IMR-90 (cell line): ENCODE data around the gene RUSF1. TPM values are rescaled to one million over a fixed set of nuclear protein-coding genes. Genes with fewer than 3 reads are reported as not detected.
A peak's percentile ranks its signal among the peaks of the same experiment; 100 is the strongest.

Experiments used
- ATAC-seq: fragments of 200-7000 bp; cut with Tn5 transposase; 2 replicates; pipeline ENCODE4 v1.9.1; 2020; ENCODE audit warnings: low read depth, mild to moderate bottlenecking, moderate library complexity
- BruUV-seq: library from RNA; stranded (reverse); fragments of 400-500 nt; replicated peaks from 2 replicates; lab custom pipeline; 2021; lab: Mats Ljungman, UMichigan
- CTCF ChIA-PET: fragments of 300-600 bp; formaldehyde crosslinking; extraction: SDS; loops from one replicate; lab custom pipeline; 2021; ENCODE audit warnings: antibody characterized with exemption; lab: Yijun Ruan, JAX
- POLR2A ChIA-PET: fragments of 300-600 bp; sonication (Branson Sonifier 250); formaldehyde crosslinking; loops from one replicate; lab custom pipeline; 2022; ENCODE audit warnings: antibody characterized with exemption; ENCODE audit not compliant: unreplicated experiment; lab: Charles Lee
- DNase-seq: peaks from one replicate; pipeline ENCODE4 v3.0.0; 2013
- H2AFZ ChIP-seq: replicated peaks from 2 replicates; pipeline ENCODE3; 2013; ENCODE audit warnings: low read length, mild to moderate bottlenecking; ENCODE audit not compliant: poor library complexity
- H2AK5ac ChIP-seq: 2 replicates; pipeline ENCODE4 v1.6.1; 2013; ENCODE audit warnings: low read depth, low read length, inconsistent platforms
- H2AK9ac ChIP-seq: replicated peaks from 2 replicates; pipeline ENCODE3; 2013; ENCODE audit warnings: mild to moderate bottlenecking, low read depth, low read length, moderate library complexity; ENCODE audit not compliant: poor library complexity
- H2BK120ac ChIP-seq: 2 replicates; pipeline ENCODE4 v1.6.1; 2013; ENCODE audit warnings: low read depth, low read length, inconsistent platforms
- H2BK15ac ChIP-seq: 3 replicates; pipeline ENCODE4 v1.6.1; 2013; ENCODE audit warnings: low read depth, low read length, inconsistent platforms
- H2BK20ac ChIP-seq: 2 replicates; pipeline ENCODE4 v1.6.1; 2013; ENCODE audit warnings: low read depth, mild to moderate bottlenecking, inconsistent platforms, low read length, moderate library complexity
- H2BK5ac ChIP-seq: 2 replicates; pipeline ENCODE4 v1.6.1; 2013; ENCODE audit warnings: mild to moderate bottlenecking, low read depth, low read length, inconsistent platforms; ENCODE audit not compliant: poor library complexity, severe bottlenecking
- H3K14ac ChIP-seq: replicated peaks from 2 replicates; pipeline ENCODE4 v1.6.1; 2013; ENCODE audit warnings: low read depth, low read length, inconsistent platforms
- H3K18ac ChIP-seq: 2 replicates; pipeline ENCODE4 v1.6.1; 2013; ENCODE audit warnings: low read depth, low read length, control low read depth
- H3K23ac ChIP-seq: 2 replicates; pipeline ENCODE4 v1.6.1; 2013; ENCODE audit warnings: low read depth, low read length, inconsistent platforms
- H3K27ac ChIP-seq: 2 replicates; pipeline ENCODE4 v1.5.1; 2013; ENCODE audit warnings: mild to moderate bottlenecking, control low read depth, low read length; ENCODE audit not compliant: insufficient read depth
- H3K27me3 ChIP-seq: 2 replicates; pipeline ENCODE4 v1.6.1; 2013; ENCODE audit warnings: low read length; ENCODE audit not compliant: control insufficient read depth, insufficient read depth
- H3K36me3 ChIP-seq: 2 replicates; pipeline ENCODE4 v1.6.1; 2013; ENCODE audit warnings: low read length, mixed read lengths; ENCODE audit not compliant: control insufficient read depth, insufficient read depth
- H3K4ac ChIP-seq: 2 replicates; pipeline ENCODE4 v1.6.1; 2013; ENCODE audit warnings: low read depth, low read length, inconsistent platforms
- H3K4me1 ChIP-seq: 2 replicates; pipeline ENCODE4 v1.6.1; 2013; ENCODE audit warnings: low read length, mixed read lengths; ENCODE audit not compliant: control insufficient read depth, insufficient read depth
- H3K4me2 ChIP-seq: 2 replicates; pipeline ENCODE4 v1.6.1; 2013; ENCODE audit warnings: low read depth, mild to moderate bottlenecking, control low read depth, low read length, moderate library complexity
- H3K4me3 ChIP-seq: 2 replicates; pipeline ENCODE4 v1.5.1; 2013; ENCODE audit warnings: low read depth, mild to moderate bottlenecking, control low read depth, low read length, moderate library complexity; ENCODE audit not compliant: insufficient read depth
- H3K56ac ChIP-seq: 2 replicates; pipeline ENCODE4 v1.6.1; 2013; ENCODE audit warnings: low read length, inconsistent platforms; ENCODE audit not compliant: insufficient read depth; ENCODE audit errors: extremely low read depth
- H3K79me1 ChIP-seq, 2 experiments: 2 replicates each; pipeline ENCODE4 v1.6.1; 2013; ENCODE audit warnings: low read length in 2 of 2, inconsistent platforms in 1 of 2, low read depth in 1 of 2
- H3K9ac ChIP-seq: 2 replicates; pipeline ENCODE4 v1.6.1; 2013; ENCODE audit warnings: low read depth, low read length, control low read depth
- H3K9me1 ChIP-seq: 2 replicates; pipeline ENCODE4 v1.6.1; 2013; ENCODE audit warnings: low read length, inconsistent platforms; ENCODE audit not compliant: insufficient read depth
- H3K9me3 ChIP-seq: 2 replicates; pipeline ENCODE4 v1.6.1; 2013; ENCODE audit warnings: low read length; ENCODE audit not compliant: control insufficient read depth, insufficient read depth
- H4K20me1 ChIP-seq: 2 replicates; pipeline ENCODE4 v1.6.1; 2013; ENCODE audit warnings: low read length, inconsistent platforms; ENCODE audit not compliant: insufficient read depth
- H4K5ac ChIP-seq: 2 replicates; pipeline ENCODE4 v1.6.1; 2013; ENCODE audit warnings: mild to moderate bottlenecking, low read depth, low read length, control low read depth
- H4K8ac ChIP-seq, 2 experiments: 2 replicates each; pipeline ENCODE4 v1.6.1; 2013; ENCODE audit warnings: low read depth in 2 of 2, low read length in 2 of 2, control low read depth in 1 of 2, inconsistent platforms in 1 of 2
- H4K91ac ChIP-seq: 2 replicates; pipeline ENCODE4 v1.6.1; 2013; ENCODE audit warnings: low read depth, low read length, inconsistent platforms; ENCODE audit not compliant: insufficient read depth
- CHD1 ChIP-seq: IDR thresholded peaks from 2 replicates; pipeline ENCODE4 v1.6.1; 2012; ENCODE audit warnings: low read depth, low read length, improper control_type of control experiment
- MAFK ChIP-seq: IDR thresholded peaks from 2 replicates; pipeline ENCODE4 v1.6.1; 2012; ENCODE audit warnings: low read depth, low read length, improper control_type of control experiment
- MAZ ChIP-seq: IDR thresholded peaks from 2 replicates; pipeline ENCODE4 v1.6.1; 2012; ENCODE audit warnings: low read depth, mild to moderate bottlenecking, low read length, improper control_type of control experiment, moderate library complexity, borderline replicate concordance
- WGBS, 2 experiments: methylation state at CpG; one replicate each; pipeline versions ENCODE4 v1.1.5 to v1.1.7; 2013; ENCODE audit warnings: missing lambda C conversion rate in 2 of 2; ENCODE audit not compliant: insufficient read length in 1 of 2; ENCODE audit errors: extremely low coverage in 2 of 2; 5-methylcytosine and 5-hydroxymethylcytosine counted together
- dilution Hi-C: fragments of 300-500 bp; cut with HindIII; formaldehyde crosslinking; loops from one replicate; pipeline ENCODE4 v1.14.3; 2018; ENCODE audit warnings: low sequenced_read_pairs; ENCODE audit not compliant: unreplicated experiment
- in situ Hi-C: fragments of 300-500 bp; cut with MboI; formaldehyde crosslinking; loops from 3 replicates; pipeline ENCODE4 v1.14.3; 2019; ENCODE audit warnings: low sequenced_read_pairs, inconsistent platforms, mixed read lengths
- intact Hi-C: fragments of 100-400 bp; cut with micrococcal nuclease; formaldehyde crosslinking; loops from 2 replicates; pipeline ENCODE4 v1.10.0; 2022
- polyA plus RNA-seq, 3 experiments: library from polyadenylated mRNA; depleted of rRNA; stranded (reverse); fragments of >200 nt; gene quantifications; 2 replicates each; pipeline ENCODE4 v1.2.3, GENCODE V29; 2012; ENCODE audit warnings: low replicate concordance in 1 of 3
- total RNA-seq: library from RNA; depleted of rRNA; stranded (reverse); fragments of >200 nt; gene quantifications from 2 replicates; pipeline ENCODE4 v1.2.3, GENCODE V29; 2012
- TF ChIP-seq, protein P1 (sequence below): fragments of 150-350 bp; IDR thresholded peaks from 2 replicates; pipeline ENCODE4 v1.6.1; 2016; ENCODE audit warnings: low read depth, mild to moderate bottlenecking, low read length, moderate library complexity, borderline replicate concordance

The RUSF1 gene
- total and polyA plus RNA-seq, 2 of the 4 experiments (the other 2 are of a cell fraction), result 22.9 to 65.0 TPM

DNA sequence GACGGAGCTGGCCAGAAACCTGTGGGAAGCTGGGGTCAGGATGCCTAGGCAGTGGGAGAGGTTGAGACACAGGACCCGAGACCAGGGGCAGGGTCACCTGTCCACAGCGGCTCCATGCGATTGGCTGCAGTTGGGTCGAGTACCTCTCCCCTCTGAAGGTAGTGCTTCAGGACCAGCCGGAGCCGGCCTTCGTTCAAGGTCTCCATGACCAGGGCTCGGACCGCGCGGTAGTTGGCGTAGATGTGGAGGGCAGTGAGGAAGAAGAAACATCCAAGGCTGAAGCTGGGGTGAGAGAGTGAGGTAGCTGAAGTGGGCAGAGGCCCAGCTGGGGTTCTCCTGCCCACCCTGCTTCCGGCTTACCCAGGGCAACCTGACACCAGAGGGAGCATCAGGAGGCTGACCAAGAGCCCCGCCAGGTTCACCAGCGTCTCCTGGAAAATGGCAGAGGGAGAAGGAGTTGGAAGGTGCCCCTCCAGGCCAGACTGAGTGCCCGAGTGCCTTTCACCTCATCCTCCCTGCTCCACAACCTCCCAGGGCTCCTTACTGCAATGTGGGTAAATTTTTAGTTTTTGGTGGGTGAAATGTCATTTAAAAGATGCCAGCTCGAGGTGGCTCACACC lies 14.6 kb downstream of the RUSF1 start:
- H4K5ac ChIP-seq, result no peak overlapping the region
- no peaks in the 10 kb centered on the region; the same call in 1 of the 2 replicates for H3K9me1 ChIP-seq
- in situ Hi-C loops (no loop called here), dilution Hi-C loops (no loop called here), intact Hi-C loops (no loop called here)
- BruUV-seq, result no TSS peak
- no peak overlapping the region for H2BK15ac ChIP-seq
- no peak overlapping the region for H3K18ac ChIP-seq
- no peak overlapping the region for H3K23ac ChIP-seq
- WGBS, 2 experiments, result 100% methylated on average over 2 of the region's 18 CpGs; no CpG with 5 or more reads in 1 of the 2 experiments
- H3K4me2 ChIP-seq, result no peak overlapping the region
- H3K4me1 ChIP-seq, result no peaks in the 10 kb centered on the region
- H4K20me1 ChIP-seq, result no peaks in the 10 kb centered on the region
- DNase-seq, result no peak
- no peak overlapping the region for H2BK20ac ChIP-seq
- no peak overlapping the region for H3K27ac ChIP-seq
- peaks cover 3 to 5% of the 10 kb centered on the region in 2 experiments; a peak in 2 of 4 replicates for H3K79me1 ChIP-seq
- TF ChIP-seq MAFK (no peak), CHD1 (no peak), MAZ (no peak)
- TF ChIP-seq, protein P1, sequence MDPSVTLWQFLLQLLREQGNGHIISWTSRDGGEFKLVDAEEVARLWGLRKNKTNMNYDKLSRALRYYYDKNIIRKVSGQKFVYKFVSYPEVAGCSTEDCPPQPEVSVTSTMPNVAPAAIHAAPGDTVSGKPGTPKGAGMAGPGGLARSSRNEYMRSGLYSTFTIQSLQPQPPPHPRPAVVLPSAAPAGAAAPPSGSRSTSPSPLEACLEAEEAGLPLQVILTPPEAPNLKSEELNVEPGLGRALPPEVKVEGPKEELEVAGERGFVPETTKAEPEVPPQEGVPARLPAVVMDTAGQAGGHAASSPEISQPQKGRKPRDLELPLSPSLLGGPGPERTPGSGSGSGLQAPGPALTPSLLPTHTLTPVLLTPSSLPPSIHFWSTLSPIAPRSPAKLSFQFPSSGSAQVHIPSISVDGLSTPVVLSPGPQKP, result no peak
- ChIA-PET POLR2A (no interaction called here), CTCF (no interaction called here)
- H3K14ac ChIP-seq, result no peak overlapping the region
- H3K9ac ChIP-seq, result no peak overlapping the region
- no peak overlapping the region for H4K8ac ChIP-seq
- no peak overlapping the region for H2AK5ac ChIP-seq
- peak overlapping the region; percentile 59 for H2AK9ac ChIP-seq
- no peak overlapping the region for H3K56ac ChIP-seq
- peaks cover 74% of the 10 kb centered on the region for H3K36me3 ChIP-seq
- no peak overlapping the region for H2AFZ ChIP-seq
- H3K4me3 ChIP-seq, result no peak overlapping the region
- H2BK120ac ChIP-seq, result no peak overlapping the region
- no peaks in the 10 kb centered on the region for H3K27me3 ChIP-seq
- H2BK5ac ChIP-seq, result no peak overlapping the region
- no peak for ATAC-seq
- H3K9me3 ChIP-seq, result no peaks in the 10 kb centered on the region
- no peak overlapping the region for H4K91ac ChIP-seq
- no peak overlapping the region for H3K4ac ChIP-seq
